HL-60 (cell line): ENCODE data around the gene CHN2.

Experiments used
- DNase-seq, 2 experiments: peaks; one replicate each; pipeline ENCODE4 v3.0.0-alpha.2; 2010 to 2020; ENCODE audit warnings: low read depth in 1 of 2, low spot score in 1 of 2
- H3K27ac ChIP-seq: fragments of 250-450 bp; sonication (Bioruptor Pico); replicated peaks from 2 replicates; pipeline ENCODE4 v1.5.1; 2020; ENCODE audit warnings: mild to moderate bottlenecking, moderate library complexity
- H3K27me3 ChIP-seq: fragments of 250-450 bp; sonication (Bioruptor Pico); 2 replicates; pipeline ENCODE4 v1.5.1; 2021; ENCODE audit warnings: mild to moderate bottlenecking, moderate library complexity; ENCODE audit not compliant: insufficient read depth, poor library complexity, severe bottlenecking
- H3K4me3 ChIP-seq: replicated peaks from 2 replicates; pipeline ENCODE4 v1.5.1; 2011; ENCODE audit warnings: mild to moderate bottlenecking, control low read depth, low read length; ENCODE audit not compliant: insufficient read depth
- CTCF ChIP-seq: IDR thresholded peaks from one replicate; pipeline ENCODE4 v1.5.1; 2011; ENCODE audit warnings: low read length, control low read depth, inconsistent platforms; ENCODE audit not compliant: insufficient read depth
- GABPA ChIP-seq: IDR thresholded peaks from 2 replicates; pipeline ENCODE4 v1.6.1; 2012; ENCODE audit warnings: low read depth
- POLR2AphosphoS5 ChIP-seq: IDR thresholded peaks from 2 replicates; pipeline ENCODE4 v1.6.1; 2012; ENCODE audit warnings: low read depth
- REST ChIP-seq: IDR thresholded peaks from 2 replicates; pipeline ENCODE4 v1.6.1; 2012; ENCODE audit warnings: low read depth; ENCODE audit not compliant: insufficient replicate concordance
- SPI1 ChIP-seq: IDR thresholded peaks from 2 replicates; pipeline ENCODE4 v1.6.1; 2012; ENCODE audit warnings: low read depth, mild to moderate bottlenecking, borderline replicate concordance

The CHN2 gene

GRCh38 chr7:29315122-29315891, 120.7 kb downstream of the CHN2 start:
- Histone ChIP-seq H3K4me3 (no peak overlapping the region), H3K27me3 (peaks cover 2% of the 10 kb centered on the region), H3K27ac (no peak overlapping the region)
- TF ChIP-seq REST (no peak), SPI1 (no peak), GABPA (no peak), POLR2AphosphoS5 (no peak), CTCF (no peak)
- no peak for DNase-seq

- DNase-seq, result no peak
- TF ChIP-seq CTCF, result no peak
- no peak for TF ChIP-seq REST
- no peak for TF ChIP-seq POLR2AphosphoS5
- no peak for TF ChIP-seq SPI1
- TF ChIP-seq GABPA, result no peak
- no peak overlapping the region for H3K27ac ChIP-seq
- peaks cover 2% of the 10 kb centered on the region for H3K27me3 ChIP-seq
- no peak overlapping the region for H3K4me3 ChIP-seq
These were observed 121.3 kb downstream of the CHN2 start for GRCh38 chr7:29315892-29316270.

GRCh38 chr7:29316926-29317325, 122.4 kb downstream of the CHN2 start:
- H3K27ac ChIP-seq, result no peak overlapping the region
- TF ChIP-seq REST (no peak), SPI1 (no peak), GABPA (no peak), CTCF (no peak), POLR2AphosphoS5 (no peak)
- no peak for DNase-seq
- peaks cover 2% of the 10 kb centered on the region for H3K27me3 ChIP-seq
- H3K4me3 ChIP-seq, result no peak overlapping the region
